ENCODE measurements around the gene MEIS3. TPM values are rescaled to one million over a fixed set of nuclear protein-coding genes. Genes with fewer than 3 reads are reported as not detected.
A peak's percentile ranks its signal among the peaks of the same experiment; 100 is the strongest.

Gene MEIS3
- polyA plus RNA-seq, 2 of the 4 experiments (the other 2 are of a cell fraction): 16.5 to 27.1 TPM

DNA sequence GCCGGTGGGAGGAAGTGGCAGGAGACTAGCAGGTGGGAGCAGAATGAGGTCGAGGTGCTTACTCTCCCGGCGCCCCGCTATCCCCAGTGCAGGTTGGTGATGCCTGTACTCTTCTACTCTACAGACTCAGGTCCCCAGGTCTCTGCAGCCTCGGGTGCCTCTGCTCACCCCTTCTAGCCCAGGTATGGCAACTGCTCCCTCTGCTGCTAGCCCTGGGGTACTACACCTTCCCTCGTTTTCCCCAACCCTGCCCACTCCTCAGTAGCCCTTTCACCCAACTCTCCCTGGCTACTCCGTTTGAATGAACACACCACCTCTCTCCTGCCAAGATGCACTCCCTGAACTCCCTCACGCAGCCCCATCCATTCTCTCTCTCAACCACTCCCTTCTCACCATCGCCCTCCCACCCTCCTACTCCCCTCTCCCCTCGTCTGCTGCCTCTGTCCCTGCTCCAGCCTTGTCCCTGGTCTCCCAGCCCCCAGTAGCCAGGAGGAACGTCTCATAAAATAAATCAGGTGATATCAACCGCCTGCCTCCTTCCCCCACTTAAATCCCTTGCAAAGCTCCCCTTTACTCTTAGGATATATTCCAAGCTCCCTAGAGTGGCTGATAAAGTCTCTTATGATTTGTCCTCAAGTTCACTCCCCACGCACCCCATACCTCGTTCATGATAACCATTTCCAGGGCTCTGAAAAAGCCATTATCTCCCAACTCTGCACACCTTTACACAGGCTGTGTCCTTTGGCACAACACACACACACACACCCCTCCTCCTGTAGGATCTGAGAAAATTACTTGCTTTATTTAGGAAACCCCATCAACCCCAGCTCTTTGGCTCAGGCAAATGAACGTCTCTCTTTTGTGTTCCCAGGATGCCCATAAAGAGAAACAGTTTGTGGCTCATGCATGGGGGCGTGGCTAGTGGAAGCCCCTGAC lies 8.2 kb upstream of the MEIS3 start:
- H3K9me3 ChIP-seq: no peaks in the 10 kb centered on the region
- TF ChIP-seq NR3C1 (IDR thresholded peaks at IDR 0.05): no peak
- peak; percentile 86 for TF ChIP-seq CTCF (IDR thresholded peaks at IDR 0.05)
- peak; percentile 79 for TF ChIP-seq SMC3 (IDR thresholded peaks at IDR 0.05)
- TF ChIP-seq HEYL (CRISPR knock-in tag; IDR thresholded peaks at IDR 0.05): no peak
- TF ChIP-seq TP53 (CRISPR knock-in tag; IDR thresholded peaks at IDR 0.05): no peak
- no peak for TF ChIP-seq BHLHE40 (IDR thresholded peaks at IDR 0.05; ENCODE audit: low read depth, low read length)
- no peak for TF ChIP-seq HOXA7 (CRISPR knock-in tag; IDR thresholded peaks at IDR 0.05)
- TF ChIP-seq TFCP2L1 (CRISPR knock-in tag; IDR thresholded peaks at IDR 0.05): no peak
- no peak for TF ChIP-seq ZSCAN20 (CRISPR knock-in tag; IDR thresholded peaks at IDR 0.05)
- TF ChIP-seq POLR2A (IDR thresholded peaks at IDR 0.05; ENCODE audit: low read length): no peak
- TF ChIP-seq MAZ (IDR thresholded peaks at IDR 0.05; ENCODE audit: borderline replicate concordance, low read depth, low read length): 0 out of 2 replicates have a peak, but pooled peaks have one; percentile 42
- no peak for TF ChIP-seq PHF8 (IDR thresholded peaks at IDR 0.05; ENCODE audit: borderline replicate concordance, low read depth)
- peak; percentile 78 to 85 for TF ChIP-seq RAD21 (conservative IDR thresholded peaks at IDR 0.05 in 1 of 2, IDR thresholded peaks at IDR 0.05 in 1 of 2)
- TF ChIP-seq, protein P1, sequence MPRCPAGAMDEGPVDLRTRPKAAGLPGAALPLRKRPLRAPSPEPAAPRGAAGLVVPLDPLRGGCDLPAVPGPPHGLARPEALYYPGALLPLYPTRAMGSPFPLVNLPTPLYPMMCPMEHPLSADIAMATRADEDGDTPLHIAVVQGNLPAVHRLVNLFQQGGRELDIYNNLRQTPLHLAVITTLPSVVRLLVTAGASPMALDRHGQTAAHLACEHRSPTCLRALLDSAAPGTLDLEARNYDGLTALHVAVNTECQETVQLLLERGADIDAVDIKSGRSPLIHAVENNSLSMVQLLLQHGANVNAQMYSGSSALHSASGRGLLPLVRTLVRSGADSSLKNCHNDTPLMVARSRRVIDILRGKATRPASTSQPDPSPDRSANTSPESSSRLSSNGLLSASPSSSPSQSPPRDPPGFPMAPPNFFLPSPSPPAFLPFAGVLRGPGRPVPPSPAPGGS (IDR thresholded peaks at IDR 0.05): 0 out of 3 replicates have a peak, but pooled peaks have one; percentile 16
- TF ChIP-seq FOXS1 (CRISPR knock-in tag; IDR thresholded peaks at IDR 0.05): no peak
- TF ChIP-seq, protein P2, sequence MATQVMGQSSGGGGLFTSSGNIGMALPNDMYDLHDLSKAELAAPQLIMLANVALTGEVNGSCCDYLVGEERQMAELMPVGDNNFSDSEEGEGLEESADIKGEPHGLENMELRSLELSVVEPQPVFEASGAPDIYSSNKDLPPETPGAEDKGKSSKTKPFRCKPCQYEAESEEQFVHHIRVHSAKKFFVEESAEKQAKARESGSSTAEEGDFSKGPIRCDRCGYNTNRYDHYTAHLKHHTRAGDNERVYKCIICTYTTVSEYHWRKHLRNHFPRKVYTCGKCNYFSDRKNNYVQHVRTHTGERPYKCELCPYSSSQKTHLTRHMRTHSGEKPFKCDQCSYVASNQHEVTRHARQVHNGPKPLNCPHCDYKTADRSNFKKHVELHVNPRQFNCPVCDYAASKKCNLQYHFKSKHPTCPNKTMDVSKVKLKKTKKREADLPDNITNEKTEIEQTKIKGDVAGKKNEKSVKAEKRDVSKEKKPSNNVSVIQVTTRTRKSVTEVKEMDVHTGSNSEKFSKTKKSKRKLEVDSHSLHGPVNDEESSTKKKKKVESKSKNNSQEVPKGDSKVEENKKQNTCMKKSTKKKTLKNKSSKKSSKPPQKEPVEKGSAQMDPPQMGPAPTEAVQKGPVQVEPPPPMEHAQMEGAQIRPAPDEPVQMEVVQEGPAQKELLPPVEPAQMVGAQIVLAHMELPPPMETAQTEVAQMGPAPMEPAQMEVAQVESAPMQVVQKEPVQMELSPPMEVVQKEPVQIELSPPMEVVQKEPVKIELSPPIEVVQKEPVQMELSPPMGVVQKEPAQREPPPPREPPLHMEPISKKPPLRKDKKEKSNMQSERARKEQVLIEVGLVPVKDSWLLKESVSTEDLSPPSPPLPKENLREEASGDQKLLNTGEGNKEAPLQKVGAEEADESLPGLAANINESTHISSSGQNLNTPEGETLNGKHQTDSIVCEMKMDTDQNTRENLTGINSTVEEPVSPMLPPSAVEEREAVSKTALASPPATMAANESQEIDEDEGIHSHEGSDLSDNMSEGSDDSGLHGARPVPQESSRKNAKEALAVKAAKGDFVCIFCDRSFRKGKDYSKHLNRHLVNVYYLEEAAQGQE (IDR thresholded peaks at IDR 0.05): no peak
- TF ChIP-seq GATA3 (IDR thresholded peaks at IDR 0.05; ENCODE audit: borderline replicate concordance): no peak
- TF ChIP-seq EHF (CRISPR knock-in tag; IDR thresholded peaks at IDR 0.05): no peak
- no peak for TF ChIP-seq CBX2 (IDR thresholded peaks at IDR 0.05; ENCODE audit: borderline replicate concordance, low read depth)
- TF ChIP-seq EP300 (IDR thresholded peaks at IDR 0.05): no peak
- no peak for TF ChIP-seq POLR2AphosphoS2 (conservative IDR thresholded peaks at IDR 0.05; ENCODE audit: low read length)
- POLR2A ChIA-PET: interaction anchor here (0.9 to 1.2 kb wide), 4 partner anchors 9 to 153 kb away, joined by 3 to 4 read pairs (median 4); partner anchors contain the start of gene INAFM1
- peak overlapping the region; percentile 42 for H3K4me3 ChIP-seq
- FAIRE-seq (no peak), DNase-seq (ENCODE audit: low read depth in 1 of 2, low spot score in 1 of 2) (peak; percentile 79 to 93), ATAC-seq (peak; percentile 70 to 85)
- peaks cover 20% of the 10 kb centered on the region for H3K4me1 ChIP-seq
- CTCF ChIA-PET: interaction anchor here (0.6 to 28.3 kb wide), 51 partner anchors 8 to 436 kb away, joined by 3 to 901 read pairs (median 4); partner anchors contain the start of genes DHX34, EHD2, INAFM1 and KPTN
- H3K4me2 ChIP-seq: peak overlapping the region; percentile 99
- H3K27ac ChIP-seq: peak overlapping the region in 1 of 2 experiments; percentile 18; a peak in 2 of 6 replicates
- 9% methylated on average over 17 of the region's 17 CpGs for WGBS (ENCODE audit: missing lambda C conversion rate)
